HepG2 (cell line): ENCODE data around the gene TRIO. TPM values are rescaled to one million over a fixed set of nuclear protein-coding genes. Genes with fewer than 3 reads are reported as not detected.

Experiments used
- ATAC-seq: fragments of 200-7000 bp; cut with Tn5 transposase; 3 replicates; pipeline ENCODE4 v1.9.1; 2020; ENCODE audit warnings: mild to moderate bottlenecking, moderate library complexity
- BruUV-seq: library from RNA; stranded (reverse); fragments of 400-500 nt; replicated peaks from 2 replicates; lab custom pipeline; 2021; lab: Mats Ljungman, UMichigan
- CTCF ChIA-PET: fragments of 300-600 bp; formaldehyde crosslinking; extraction: SDS; loops from one replicate; lab custom pipeline; 2021; ENCODE audit warnings: low total read pairs, inconsistent platforms, low intra/inter-chr PET ratio; lab: Yijun Ruan, JAX
- POLR2A ChIA-PET: fragments of 350-600 bp; sonication (Branson Sonifier 250); formaldehyde crosslinking; loops from one replicate; lab custom pipeline; 2020; ENCODE audit warnings: antibody characterized with exemption, inconsistent platforms; lab: Yijun Ruan, JAX
- DNase-seq: peaks from one replicate; pipeline ENCODE4 v3.0.0-alpha.2; 2015; ENCODE audit warnings: low spot score
- FAIRE-seq: peaks from 3 replicates; lab custom pipeline; 2011; peaks lifted over from hg19 to GRCh38; lab: Jason Lieb, UNC
- H2AFZ ChIP-seq: one replicate; pipeline ENCODE4 v1.6.1; 2011; ENCODE audit warnings: low read length, inconsistent platforms
- H3K27ac ChIP-seq: fragments of 300-600 bp; 3 replicates; pipeline ENCODE4 v1.8.0; 2011; ENCODE audit warnings: mixed run types, mild to moderate bottlenecking, mixed read lengths, low read length, inconsistent platforms; ENCODE audit not compliant: insufficient read depth; ENCODE audit errors: extremely low read length
- H3K27me3 ChIP-seq, 2 experiments: fragments of 200-600 bp in 1 of 2; 2 replicates in 1 of 2; 3 replicates in 1 of 2; pipeline versions ENCODE4 v1.6.0 to v1.8.0; 2011; ENCODE audit warnings: low read length in 2 of 2, mild to moderate bottlenecking in 2 of 2, moderate library complexity in 2 of 2, inconsistent platforms in 1 of 2; ENCODE audit not compliant: insufficient read depth in 2 of 2, control insufficient read depth in 1 of 2
- H3K36me3 ChIP-seq, 2 experiments: fragments of 200-600 bp in 1 of 2; replicated peaks in 1 of 2; 2 replicates in 1 of 2; 3 replicates in 1 of 2; pipeline versions ENCODE4 v1.5.1 to v1.8.0; 2011; ENCODE audit warnings: low read length in 2 of 2, inconsistent platforms in 1 of 2; ENCODE audit not compliant: insufficient read depth in 2 of 2, control insufficient read depth in 1 of 2
- H3K4me1 ChIP-seq: 2 replicates; pipeline ENCODE4 v1.5.1; 2012; ENCODE audit warnings: low read length, inconsistent platforms; ENCODE audit not compliant: insufficient read depth
- H3K4me2 ChIP-seq: 2 replicates; pipeline ENCODE4 v1.6.0; 2011; ENCODE audit warnings: low read depth, low read length, inconsistent platforms
- H3K4me3 ChIP-seq, 3 experiments: fragments of 200-600 bp in 1 of 3; sonication (generic), shearing (Covaris generic) in 1 of 3; replicated peaks in 1 of 3; 2 replicates each; pipeline ENCODE4 v1.5.1; 2011 to 2016; ENCODE audit warnings: low read length in 3 of 3, inconsistent platforms in 2 of 3, low read depth in 2 of 3, mild to moderate bottlenecking in 2 of 3, control low read depth in 1 of 3, mixed read lengths in 1 of 3; ENCODE audit not compliant: insufficient read depth in 1 of 3
- H3K79me2 ChIP-seq: one replicate; pipeline ENCODE4 v1.6.1; 2011; ENCODE audit warnings: low read length, inconsistent platforms; ENCODE audit not compliant: insufficient read depth
- H3K9ac ChIP-seq: 2 replicates; pipeline ENCODE4 v1.6.0; 2011; ENCODE audit warnings: mild to moderate bottlenecking, low read depth, low read length, inconsistent platforms; ENCODE audit not compliant: insufficient read depth
- H3K9me3 ChIP-seq: 2 replicates; pipeline ENCODE4 v1.5.1; 2012; ENCODE audit warnings: mild to moderate bottlenecking, low read length
- H4K20me1 ChIP-seq: 2 replicates; pipeline ENCODE4 v1.6.0; 2011; ENCODE audit warnings: inconsistent platforms, mild to moderate bottlenecking, low read length, moderate library complexity; ENCODE audit not compliant: insufficient read depth
- ARNTL ChIP-seq: sonication (generic); formaldehyde crosslinking; IDR thresholded peaks from 2 replicates; pipeline ENCODE4 v1.4.0; 2020; ENCODE audit warnings: mild to moderate bottlenecking, missing genetic modification reagents
- MIER2 ChIP-seq: IDR thresholded peaks from 2 replicates; pipeline ENCODE4 v1.6.1; 2016; ENCODE audit warnings: missing biosample characterization, missing genetic modification reagents
- MZF1 ChIP-seq: sonication (generic); formaldehyde crosslinking; IDR thresholded peaks from 2 replicates; pipeline ENCODE4 v1.8.1; 2023; ENCODE audit warnings: mild to moderate bottlenecking, missing genetic modification reagents, borderline replicate concordance
- SALL1 ChIP-seq: sonication (generic); formaldehyde crosslinking; IDR thresholded peaks from 2 replicates; pipeline ENCODE4 v1.8.0; 2022; ENCODE audit warnings: mild to moderate bottlenecking, missing genetic modification reagents
- TCF7L2 ChIP-seq: IDR thresholded peaks from 2 replicates; pipeline ENCODE4 v1.6.1; 2011; ENCODE audit warnings: mild to moderate bottlenecking, low read depth, low read length, moderate library complexity
- ZNF546 ChIP-seq: sonication (generic); formaldehyde crosslinking; conservative IDR thresholded peaks from 2 replicates; pipeline ENCODE4 v1.8.1; 2023; ENCODE audit warnings: mild to moderate bottlenecking, missing genetic modification reagents
- ZNF83 ChIP-seq: sonication (generic); formaldehyde crosslinking; IDR thresholded peaks from 2 replicates; pipeline ENCODE4 v1.4.0; 2020; ENCODE audit warnings: missing genetic modification reagents, mild to moderate bottlenecking, borderline replicate concordance
- ZSCAN25 ChIP-seq: sonication (generic); formaldehyde crosslinking; IDR thresholded peaks from 2 replicates; pipeline ENCODE4 v1.8.0; 2022; ENCODE audit warnings: mild to moderate bottlenecking, missing genetic modification reagents
- WGBS: methylation state at CpG from one replicate; pipeline ENCODE4 v1.1.6; 2017; ENCODE audit warnings: low lambda C conversion rate; 5-methylcytosine and 5-hydroxymethylcytosine counted together
- in situ Hi-C: cut with HindIII; loops from 2 replicates; pipeline ENCODE4 v1.10.0; 2017; ENCODE audit warnings: low pct_unique_long_range_greater_than_20kb; ENCODE audit not compliant: extremely low pct_ligation_motif_present
- intact Hi-C: fragments of 100-400 bp; cut with micrococcal nuclease; formaldehyde crosslinking; loops from one replicate; pipeline ENCODE4 v1.10.0; 2022; ENCODE audit not compliant: unreplicated experiment
- polyA plus RNA-seq, 8 experiments: library from polyadenylated mRNA; depleted of rRNA in 3 of 8; stranded (reverse) in 7 of 8; unstranded in 1 of 8; fragments of >200 nt; fragmentation: Illumina TruSeq in 4 of 8; extraction: Trizol in 4 of 8; gene quantifications; 2 replicates each; pipeline versions ENCODE4 v1.2.1 to v1.2.3, GENCODE V29; 2011 to 2016; ENCODE audit warnings: low read depth in 4 of 8, missing spikeins in 1 of 8, mixed read lengths in 1 of 8; ENCODE audit not compliant: insufficient read depth in 1 of 8
- total RNA-seq, 5 experiments: library from RNA; depleted of rRNA; stranded (reverse); fragments of >200 nt; fragmentation: Illumina TruSeq; extraction: Trizol; gene quantifications; 2 replicates each; pipeline ENCODE4 v1.2.3, GENCODE V29; 2016; ENCODE audit warnings: low read depth in 1 of 5
- TF ChIP-seq, protein P1 (sequence below): sonication (generic); formaldehyde crosslinking; IDR thresholded peaks from 2 replicates; pipeline ENCODE4 v1.9.0; 2022; ENCODE audit warnings: low read depth, missing genetic modification reagents
- TF ChIP-seq, protein P2 (sequence below): sonication (generic); formaldehyde crosslinking; IDR thresholded peaks from 2 replicates; pipeline ENCODE4 v1.8.0; 2022; ENCODE audit warnings: mild to moderate bottlenecking, missing genetic modification reagents
- TF ChIP-seq, protein P3 (sequence below): IDR thresholded peaks from 2 replicates; pipeline ENCODE4 v1.6.1; 2016; ENCODE audit warnings: missing compliant biosample characterization, missing genetic modification reagents, borderline replicate concordance
- TF ChIP-seq, protein P4 (sequence below): sonication (generic); formaldehyde crosslinking; IDR thresholded peaks from 2 replicates; pipeline ENCODE4 v1.5.0; 2020; ENCODE audit warnings: mild to moderate bottlenecking, missing genetic modification reagents, borderline replicate concordance

TRIO gene
- total and polyA plus RNA-seq, 2 of the 13 experiments (the other 11 are each of a cell fraction or from before 2014, with no cell fraction given) = 45.2 to 45.9 TPM

DNA sequence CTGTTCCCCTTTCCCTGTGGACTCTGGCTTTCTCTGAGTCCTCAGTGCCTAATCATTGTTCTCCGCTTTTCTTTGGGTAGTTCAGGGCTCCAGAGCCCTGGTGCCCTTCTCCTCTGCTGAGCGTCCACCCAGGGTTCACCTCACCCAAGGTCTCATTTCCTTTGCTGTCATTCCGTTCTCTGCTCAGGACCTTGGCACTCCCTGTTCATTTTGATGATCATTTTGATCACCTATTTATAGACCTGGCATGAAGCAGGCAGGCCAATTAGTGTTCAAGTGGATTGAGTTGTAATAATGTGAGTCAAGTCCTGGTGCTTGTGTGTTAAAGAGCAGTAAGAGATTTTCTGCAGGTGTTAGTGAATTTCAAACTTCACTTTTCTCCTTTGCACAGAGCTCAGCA, 3.6 kb downstream of the TRIO start:
- no peaks in the 10 kb centered on the region for H3K36me3 ChIP-seq
- CTCF ChIA-PET = no interaction called here
- H3K27ac ChIP-seq = no peak overlapping the region
- peak overlapping the region in 1 of 3 experiments; percentile 30; a peak in 2 of 6 replicates for H3K4me3 ChIP-seq
- ATAC-seq (no peak), FAIRE-seq (no peak), DNase-seq (no peak)
- 61% methylated on average over 3 of the region's 3 CpGs for WGBS
- peak overlapping the region; percentile 90 for H3K4me2 ChIP-seq
- BruUV-seq = no TSS peak
- peaks cover 58% of the 10 kb centered on the region for H4K20me1 ChIP-seq
- H3K9me3 ChIP-seq = no peaks in the 10 kb centered on the region
- peaks cover 65% of the 10 kb centered on the region for H3K4me1 ChIP-seq
- intact Hi-C loops = loop anchor here (5.0 to 10.0 kb wide), 2 partner anchors 36 to 518 kb away; partner anchors contain the start of gene OTULIN
- in situ Hi-C loops = loop anchor here (10.0 kb wide), 1 partner anchor 118 kb away; no protein-coding TSS in a partner anchor
- no peak overlapping the region for H2AFZ ChIP-seq
- peak overlapping the region; percentile 13; the same call in 1 of the 2 replicates for H3K9ac ChIP-seq
- H3K27me3 ChIP-seq = no peaks in the 10 kb centered on the region; a peak in 1 of 5 replicates
- POLR2A ChIA-PET = no interaction called here
- peaks cover 76% of the 10 kb centered on the region for H3K79me2 ChIP-seq
- TF ChIP-seq ZNF546 (CRISPR knock-in tag) = no peak
- no peak for TF ChIP-seq ZNF83
- TF ChIP-seq SALL1 (CRISPR knock-in tag) = no peak
- TF ChIP-seq, protein P1, sequence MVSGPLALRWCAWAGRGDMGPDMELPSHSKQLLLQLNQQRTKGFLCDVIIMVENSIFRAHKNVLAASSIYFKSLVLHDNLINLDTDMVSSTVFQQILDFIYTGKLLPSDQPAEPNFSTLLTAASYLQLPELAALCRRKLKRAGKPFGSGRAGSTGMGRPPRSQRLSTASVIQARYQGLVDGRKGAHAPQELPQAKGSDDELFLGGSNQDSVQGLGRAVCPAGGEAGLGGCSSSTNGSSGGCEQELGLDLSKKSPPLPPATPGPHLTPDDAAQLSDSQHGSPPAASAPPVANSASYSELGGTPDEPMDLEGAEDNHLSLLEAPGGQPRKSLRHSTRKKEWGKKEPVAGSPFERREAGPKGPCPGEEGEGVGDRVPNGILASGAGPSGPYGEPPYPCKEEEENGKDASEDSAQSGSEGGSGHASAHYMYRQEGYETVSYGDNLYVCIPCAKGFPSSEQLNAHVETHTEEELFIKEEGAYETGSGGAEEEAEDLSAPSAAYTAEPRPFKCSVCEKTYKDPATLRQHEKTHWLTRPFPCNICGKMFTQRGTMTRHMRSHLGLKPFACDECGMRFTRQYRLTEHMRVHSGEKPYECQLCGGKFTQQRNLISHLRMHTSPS (CRISPR knock-in tag) = no peak
- TF ChIP-seq TCF7L2 = no peak
- TF ChIP-seq, protein P2, sequence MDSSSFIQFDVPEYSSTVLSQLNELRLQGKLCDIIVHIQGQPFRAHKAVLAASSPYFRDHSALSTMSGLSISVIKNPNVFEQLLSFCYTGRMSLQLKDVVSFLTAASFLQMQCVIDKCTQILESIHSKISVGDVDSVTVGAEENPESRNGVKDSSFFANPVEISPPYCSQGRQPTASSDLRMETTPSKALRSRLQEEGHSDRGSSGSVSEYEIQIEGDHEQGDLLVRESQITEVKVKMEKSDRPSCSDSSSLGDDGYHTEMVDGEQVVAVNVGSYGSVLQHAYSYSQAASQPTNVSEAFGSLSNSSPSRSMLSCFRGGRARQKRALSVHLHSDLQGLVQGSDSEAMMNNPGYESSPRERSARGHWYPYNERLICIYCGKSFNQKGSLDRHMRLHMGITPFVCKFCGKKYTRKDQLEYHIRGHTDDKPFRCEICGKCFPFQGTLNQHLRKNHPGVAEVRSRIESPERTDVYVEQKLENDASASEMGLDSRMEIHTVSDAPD (CRISPR knock-in tag) = no peak
- TF ChIP-seq, protein P3, sequence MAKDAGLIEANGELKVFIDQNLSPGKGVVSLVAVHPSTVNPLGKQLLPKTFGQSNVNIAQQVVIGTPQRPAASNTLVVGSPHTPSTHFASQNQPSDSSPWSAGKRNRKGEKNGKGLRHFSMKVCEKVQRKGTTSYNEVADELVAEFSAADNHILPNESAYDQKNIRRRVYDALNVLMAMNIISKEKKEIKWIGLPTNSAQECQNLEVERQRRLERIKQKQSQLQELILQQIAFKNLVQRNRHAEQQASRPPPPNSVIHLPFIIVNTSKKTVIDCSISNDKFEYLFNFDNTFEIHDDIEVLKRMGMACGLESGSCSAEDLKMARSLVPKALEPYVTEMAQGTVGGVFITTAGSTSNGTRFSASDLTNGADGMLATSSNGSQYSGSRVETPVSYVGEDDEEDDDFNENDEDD = no peak
- TF ChIP-seq, protein P4, sequence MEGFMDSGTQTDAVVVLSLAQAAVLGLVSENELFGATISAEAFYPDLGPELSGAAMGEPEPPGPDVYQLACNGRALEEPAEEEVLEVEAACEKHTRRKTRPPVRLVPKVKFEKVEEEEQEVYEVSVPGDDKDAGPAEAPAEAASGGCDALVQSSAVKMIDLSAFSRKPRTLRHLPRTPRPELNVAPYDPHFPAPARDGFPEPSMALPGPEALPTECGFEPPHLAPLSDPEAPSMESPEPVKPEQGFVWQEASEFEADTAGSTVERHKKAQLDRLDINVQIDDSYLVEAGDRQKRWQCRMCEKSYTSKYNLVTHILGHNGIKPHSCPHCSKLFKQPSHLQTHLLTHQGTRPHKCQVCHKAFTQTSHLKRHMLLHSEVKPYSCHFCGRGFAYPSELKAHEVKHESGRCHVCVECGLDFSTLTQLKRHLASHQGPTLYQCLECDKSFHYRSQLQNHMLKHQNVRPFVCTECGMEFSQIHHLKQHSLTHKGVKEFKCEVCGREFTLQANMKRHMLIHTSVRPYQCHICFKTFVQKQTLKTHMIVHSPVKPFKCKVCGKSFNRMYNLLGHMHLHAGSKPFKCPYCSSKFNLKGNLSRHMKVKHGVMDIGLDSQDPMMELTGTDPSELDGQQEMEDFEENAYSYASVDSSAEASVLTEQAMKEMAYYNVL (CRISPR knock-in tag) = no peak
- no peak for TF ChIP-seq MIER2 (CRISPR knock-in tag)
- no peak for TF ChIP-seq ARNTL (CRISPR knock-in tag)
- TF ChIP-seq ZSCAN25 (CRISPR knock-in tag) = no peak
- TF ChIP-seq MZF1 (CRISPR knock-in tag) = no peak
